Stomach (tissue), 9 donors: ENCODE results near the gene EMC6. TPM values are rescaled to one million over a fixed set of nuclear protein-coding genes. Genes with fewer than 3 reads are reported as not detected.

Experiments
- DNase-seq, 2 donors: peaks; one replicate each; pipeline versions ENCODE4 v3.0.0 to v3.0.0-alpha.2; 2013 to 2019
- H3K27ac ChIP-seq, 5 donors: fragments of 200-600 bp in 4 of 5; sonication (generic) in 4 of 5; one replicate each; pipeline ENCODE4 v1.5.1; 2013 to 2019; ENCODE audit warnings: mild to moderate bottlenecking in 1 of 5, moderate library complexity in 1 of 5
- H3K27me3 ChIP-seq, 3 donors: fragments of 200-600 bp; sonication (generic); one replicate each; pipeline ENCODE4 v1.5.1; 2017 to 2019; ENCODE audit warnings: mixed run types in 1 of 3
- H3K36me3 ChIP-seq, 4 donors: fragments of 200-600 bp; sonication (generic); 1 replicate in 3 of 4; 2 replicates in 1 of 4; pipeline ENCODE4 v1.5.1; 2016 to 2019
- H3K4me1 ChIP-seq, 4 donors: fragments of 200-600 bp; sonication (generic); one replicate each; pipeline ENCODE4 v1.5.1; 2016 to 2019
- H3K4me3 ChIP-seq, 4 donors: fragments of 200-600 bp; sonication (generic) in 3 of 4; one replicate each; pipeline ENCODE4 v1.5.1; 2016 to 2019; ENCODE audit warnings: mild to moderate bottlenecking in 1 of 4
- H3K9me3 ChIP-seq, 4 donors: fragments of 200-600 bp; sonication (generic); one replicate each; pipeline ENCODE4 v1.5.1; 2016 to 2019
- CTCF ChIP-seq, 7 experiments: fragments of 450-650 bp in 4 of 7; fragments of 200-600 bp in 3 of 7; sonication (generic) in 3 of 7; IDR thresholded peaks; one replicate each; pipeline ENCODE4 v1.5.1; 2016 to 2019; ENCODE audit warnings: antibody characterized with exemption in 7 of 7, control low read depth in 2 of 7, mild to moderate bottlenecking in 1 of 7
- EP300 ChIP-seq: sonication (generic); formaldehyde crosslinking; IDR thresholded peaks from one replicate; pipeline ENCODE4 v1.6.1; 2017; ENCODE audit warnings: antibody characterized with exemption
- POLR2A ChIP-seq, 4 donors: fragments of 450-650 bp; IDR thresholded peaks; one replicate each; pipeline ENCODE4 v1.6.1; 2016; ENCODE audit warnings: antibody characterized with exemption in 4 of 4, control low read depth in 2 of 4, mild to moderate bottlenecking in 1 of 4, moderate library complexity in 1 of 4
- POLR2AphosphoS5 ChIP-seq, 3 donors: sonication (generic); formaldehyde crosslinking; IDR thresholded peaks; one replicate each; pipeline ENCODE4 v1.6.1; 2016; ENCODE audit warnings: antibody characterized with exemption in 3 of 3
- WGBS, 5 donors: extraction: QIAGEN DNeasy Blood & Tissue Kit in 3 of 5; methylation state at CpG; one replicate each; pipeline versions ENCODE4 v1.1.5 to v1.1.7; 2013 to 2018; 5-methylcytosine and 5-hydroxymethylcytosine counted together
- intact Hi-C: fragments of 100-400 bp; cut with DNase I; formaldehyde crosslinking; loops from one replicate; pipeline ENCODE4 v1.15.1; 2023; ENCODE audit warnings: low total_unique reads
- polyA plus RNA-seq, 3 donors: library from polyadenylated mRNA; stranded (reverse); fragments of 200-250 nt; gene quantifications; one replicate each; pipeline ENCODE4 v1.2.3, GENCODE V29; 2013
- total RNA-seq, 5 donors: library from RNA; depleted of rRNA; stranded (reverse); fragments of >200 nt; gene quantifications; one replicate each; pipeline versions ENCODE4 v1.1.0 to v1.2.3, GENCODE V29; 2014 to 2016
- donor health status: healthy with polysubstance abuse.
- donor health status: Bipolar disorder and iron deficiency.
- donor health status: healthy.

The EMC6 gene
- total and polyA plus RNA-seq, 8 donors, result 2.6 to 75.6 (median 44.4) TPM; not detected in 2

GRCh38 chr17:3683054-3683511 is 14.5 kb downstream of the EMC6 start:
- peaks cover 0 to 47% (median 15%) of the 10 kb centered on the region in 3 donors for H3K27me3 ChIP-seq
- peak in 1 of 2 donors; percentile 47 for DNase-seq
- no peak overlapping the region for H3K27ac ChIP-seq
- peaks cover 0 to 16% (median 9%) of the 10 kb centered on the region in 4 donors for H3K4me1 ChIP-seq
- no peaks in the 10 kb centered on the region for H3K36me3 ChIP-seq
- 24 to 31% (median 29%) methylated on average over 8 to 10 of the region's 10 CpGs for WGBS, 5 donors
- intact Hi-C loops, result no loop called here
- TF ChIP-seq POLR2AphosphoS5 (IDR thresholded peaks at IDR 0.05) (no peak), EP300 (no peak), CTCF (IDR thresholded peaks at IDR 0.05) (peak in 5 of 7 experiments; percentile 72 to 89 (median 75)), POLR2A (IDR thresholded peaks at IDR 0.05) (no peak)
- no peaks in the 10 kb centered on the region for H3K9me3 ChIP-seq
- H3K4me3 ChIP-seq, result no peak overlapping the region

GRCh38 chr17:3685174-3685573 is 16.6 kb downstream of the EMC6 start:
- WGBS, 5 donors, result 17 to 52% (median 26%) methylated on average over 5 to 13 of the region's 13 CpGs
- TF ChIP-seq CTCF (IDR thresholded peaks at IDR 0.05), result no peak
- TF ChIP-seq EP300, result no peak
- TF ChIP-seq POLR2A (IDR thresholded peaks at IDR 0.05), result no peak
- TF ChIP-seq POLR2AphosphoS5 (IDR thresholded peaks at IDR 0.05), result no peak
- Histone ChIP-seq H3K4me1 (peaks cover 0 to 7% (median 5%) of the 10 kb centered on the region in 4 donors), H3K27me3 (peaks cover 0 to 61% (median 15%) of the 10 kb centered on the region in 3 donors), H3K9me3 (no peaks in the 10 kb centered on the region), H3K4me3 (no peak overlapping the region), H3K27ac (no peak overlapping the region), H3K36me3 (peaks cover 0 to 3% (median 0%) of the 10 kb centered on the region in 4 donors)
- no peak for DNase-seq
- intact Hi-C loops, result no loop called here

GRCh38 chr17:3688027-3688553 is 19.5 kb downstream of the EMC6 start:
- Histone ChIP-seq H3K27me3 (peaks cover 0 to 66% (median 15%) of the 10 kb centered on the region in 3 donors), H3K9me3 (no peaks in the 10 kb centered on the region), H3K27ac (no peak overlapping the region), H3K4me3 (no peak overlapping the region), H3K36me3 (peaks cover 0 to 3% (median 0%) of the 10 kb centered on the region in 4 donors), H3K4me1 (peaks cover 0 to 5% (median 2%) of the 10 kb centered on the region in 4 donors)
- 33 to 43% (median 40%) methylated on average over 14 to 19 of the region's 19 CpGs for WGBS, 5 donors
- TF ChIP-seq POLR2A (IDR thresholded peaks at IDR 0.05) (no peak), CTCF (IDR thresholded peaks at IDR 0.05) (no peak)
- DNase-seq, result no peak
- intact Hi-C loops, result no loop called here

- WGBS, 5 donors, result 63 to 83% (median 75%) methylated on average over 4 to 13 of the region's 14 CpGs
- intact Hi-C loops, result no loop called here
- no peaks in the 10 kb centered on the region for H3K9me3 ChIP-seq
- H3K4me1 ChIP-seq, result peaks cover 0 to 5% (median 0%) of the 10 kb centered on the region in 4 donors
- no peak for DNase-seq
- peaks cover 0 to 66% (median 13%) of the 10 kb centered on the region in 3 donors for H3K27me3 ChIP-seq
- H3K36me3 ChIP-seq, result peaks cover 0 to 3% (median 0%) of the 10 kb centered on the region in 4 donors
- H3K4me3 ChIP-seq, result no peak overlapping the region
- TF ChIP-seq CTCF (IDR thresholded peaks at IDR 0.05), result no peak
- no peak for TF ChIP-seq POLR2A (IDR thresholded peaks at IDR 0.05)
- no peak for TF ChIP-seq POLR2AphosphoS5 (IDR thresholded peaks at IDR 0.05)
- no peak overlapping the region for H3K27ac ChIP-seq
Observed at GRCh38 chr17:3688852-3689261, 20.2 kb downstream of the EMC6 start.
